ENCODE measurements around the gene CADM1.
A peak's percentile ranks its signal among the peaks of the same experiment; 100 is the strongest.

CADM1 gene

GRCh38 chr11:115244758-115245157 lies 259.5 kb downstream of the CADM1 start:
- no peak overlapping the region for H3K27ac ChIP-seq (ENCODE audit: low read depth, low read length)
- no peak overlapping the region for H3K4me3 ChIP-seq (ENCODE audit: low read depth, low read length)
- H3K4me1 ChIP-seq (ENCODE audit: control insufficient read depth, insufficient read depth, low read length), result no peaks in the 10 kb centered on the region
- no peaks in the 10 kb centered on the region for H3K36me3 ChIP-seq (ENCODE audit: control insufficient read depth, insufficient read depth, low read length)
- no peaks in the 10 kb centered on the region for H3K27me3 ChIP-seq (ENCODE audit: control insufficient read depth, insufficient read depth, low read length)
- no peaks in the 10 kb centered on the region for H3K9me3 ChIP-seq (ENCODE audit: control insufficient read depth, insufficient read depth, low read length)
- H3K9ac ChIP-seq (ENCODE audit: low read depth, low read length), result no peak overlapping the region

DNA sequence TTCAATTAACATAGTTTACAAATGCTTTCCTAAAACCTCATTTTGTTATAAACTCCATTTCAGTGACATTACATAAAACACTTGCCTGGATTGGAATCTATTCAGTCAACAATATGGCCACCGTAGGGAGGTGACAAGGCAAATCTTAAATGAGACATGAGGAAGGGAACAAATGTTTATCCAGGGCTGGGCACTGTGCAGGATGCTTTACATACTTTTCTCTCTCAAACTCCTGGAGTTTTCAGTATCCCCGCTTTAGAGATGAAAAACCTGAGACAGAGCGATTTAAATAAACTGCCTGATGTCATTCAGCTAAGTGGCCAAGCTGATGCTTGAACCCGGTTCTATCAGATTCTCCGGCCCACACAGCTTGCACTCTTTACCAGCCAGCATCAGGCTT lies 259.9 kb downstream of the CADM1 start:
- Histone ChIP-seq H3K4me1 (ENCODE audit: control insufficient read depth, insufficient read depth, low read length) (no peaks in the 10 kb centered on the region), H3K4me3 (ENCODE audit: low read depth, low read length) (no peak overlapping the region), H3K27me3 (ENCODE audit: control insufficient read depth, insufficient read depth, low read length) (no peaks in the 10 kb centered on the region), H3K27ac (ENCODE audit: low read depth, low read length) (no peak overlapping the region), H3K9ac (ENCODE audit: low read depth, low read length) (no peak overlapping the region), H3K9me3 (ENCODE audit: control insufficient read depth, insufficient read depth, low read length) (no peaks in the 10 kb centered on the region), H3K36me3 (ENCODE audit: control insufficient read depth, insufficient read depth, low read length) (no peaks in the 10 kb centered on the region)

- Histone ChIP-seq H3K4me3 (ENCODE audit: low read depth, low read length) (no peak overlapping the region), H3K9ac (ENCODE audit: low read depth, low read length) (no peak overlapping the region), H3K27me3 (ENCODE audit: control insufficient read depth, insufficient read depth, low read length) (no peaks in the 10 kb centered on the region), H3K27ac (ENCODE audit: low read depth, low read length) (no peak overlapping the region), H3K9me3 (ENCODE audit: control insufficient read depth, insufficient read depth, low read length) (no peaks in the 10 kb centered on the region), H3K4me1 (ENCODE audit: control insufficient read depth, insufficient read depth, low read length) (no peaks in the 10 kb centered on the region), H3K36me3 (ENCODE audit: control insufficient read depth, insufficient read depth, low read length) (no peaks in the 10 kb centered on the region)
Observed at GRCh38 chr11:115242982-115243381, 261.2 kb downstream of the CADM1 start.

- H3K9ac ChIP-seq (ENCODE audit: low read depth, low read length), result no peak overlapping the region
Observed at GRCh38 chr11:115241899-115242298, 262.3 kb downstream of the CADM1 start.

GRCh38 chr11:115238791-115239190 lies 265.4 kb downstream of the CADM1 start:
- no peaks in the 10 kb centered on the region for H3K4me1 ChIP-seq (ENCODE audit: control insufficient read depth, insufficient read depth, low read length)
- H3K9me3 ChIP-seq (ENCODE audit: control insufficient read depth, insufficient read depth, low read length), result no peaks in the 10 kb centered on the region
- H3K27ac ChIP-seq (ENCODE audit: low read depth, low read length), result no peak overlapping the region
- H3K4me3 ChIP-seq (ENCODE audit: low read depth, low read length), result no peak overlapping the region
- H3K36me3 ChIP-seq (ENCODE audit: control insufficient read depth, insufficient read depth, low read length), result no peaks in the 10 kb centered on the region
- H3K9ac ChIP-seq (ENCODE audit: low read depth, low read length), result no peak overlapping the region
- H3K27me3 ChIP-seq (ENCODE audit: control insufficient read depth, insufficient read depth, low read length), result no peaks in the 10 kb centered on the region

More at GRCh38 chr11:115241899-115242298, 262.3 kb downstream of the CADM1 start:
- H3K4me1 ChIP-seq (ENCODE audit: control insufficient read depth, insufficient read depth, low read length), result no peaks in the 10 kb centered on the region
- H3K9me3 ChIP-seq (ENCODE audit: control insufficient read depth, insufficient read depth, low read length), result no peaks in the 10 kb centered on the region
- no peaks in the 10 kb centered on the region for H3K36me3 ChIP-seq (ENCODE audit: control insufficient read depth, insufficient read depth, low read length)
- no peak overlapping the region for H3K27ac ChIP-seq (ENCODE audit: low read depth, low read length)
- H3K27me3 ChIP-seq (ENCODE audit: control insufficient read depth, insufficient read depth, low read length), result no peaks in the 10 kb centered on the region
- H3K4me3 ChIP-seq (ENCODE audit: low read depth, low read length), result no peak overlapping the region

DNA sequence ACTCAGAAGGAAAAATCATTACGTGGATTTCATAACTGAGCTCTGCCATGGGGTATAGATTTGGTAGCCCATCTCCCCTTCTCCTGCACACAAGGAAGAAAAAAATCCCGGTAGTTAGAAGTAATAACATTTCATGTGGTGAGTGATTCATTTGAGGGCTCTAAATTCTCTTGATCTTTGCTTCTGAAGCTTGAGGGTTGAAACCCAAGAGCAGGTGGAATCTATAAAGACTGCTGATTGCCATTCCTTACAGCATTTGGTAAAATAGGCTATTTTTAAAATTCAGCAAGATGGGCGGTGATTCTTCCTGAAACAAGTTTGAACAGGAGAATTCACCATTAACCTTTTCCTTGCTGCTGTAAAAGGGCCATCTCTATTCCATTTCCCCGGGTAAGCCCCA lies 266.1 kb downstream of the CADM1 start:
- Histone ChIP-seq H3K9me3 (ENCODE audit: control insufficient read depth, insufficient read depth, low read length) (no peaks in the 10 kb centered on the region), H3K27me3 (ENCODE audit: control insufficient read depth, insufficient read depth, low read length) (no peaks in the 10 kb centered on the region), H3K27ac (ENCODE audit: low read depth, low read length) (no peak overlapping the region), H3K36me3 (ENCODE audit: control insufficient read depth, insufficient read depth, low read length) (no peaks in the 10 kb centered on the region), H3K4me1 (ENCODE audit: control insufficient read depth, insufficient read depth, low read length) (no peaks in the 10 kb centered on the region), H3K4me3 (ENCODE audit: low read depth, low read length) (no peak overlapping the region), H3K9ac (ENCODE audit: low read depth, low read length) (no peak overlapping the region)

- Histone ChIP-seq H3K9ac (ENCODE audit: low read depth, low read length) (no peak overlapping the region), H3K4me3 (ENCODE audit: low read depth, low read length) (no peak overlapping the region)
Observed at GRCh38 chr11:115237578-115237977, 266.6 kb downstream of the CADM1 start.

DNA sequence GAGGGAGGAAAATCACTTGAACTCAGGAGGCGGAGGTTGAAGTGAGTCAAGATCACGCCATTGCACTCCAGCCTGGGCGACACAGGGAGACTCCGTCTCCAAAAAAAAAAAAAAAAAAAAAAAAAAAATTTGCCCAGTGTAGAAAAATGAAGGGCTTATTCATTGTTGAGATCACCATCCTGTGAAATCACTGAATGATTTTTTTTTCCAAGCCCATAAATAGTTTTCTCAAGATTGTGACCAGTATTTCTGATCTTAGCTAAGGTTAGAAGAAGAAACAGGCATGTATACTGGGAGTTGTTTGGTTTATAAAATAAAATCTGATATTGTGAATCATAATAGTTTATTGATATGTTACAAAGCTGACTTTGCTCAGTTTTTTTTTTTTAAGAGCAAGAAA lies 269.4 kb downstream of the CADM1 start:
- Histone ChIP-seq H3K36me3 (ENCODE audit: control insufficient read depth, insufficient read depth, low read length) (no peaks in the 10 kb centered on the region), H3K4me1 (ENCODE audit: control insufficient read depth, insufficient read depth, low read length) (no peaks in the 10 kb centered on the region), H3K27ac (ENCODE audit: low read depth, low read length) (no peak overlapping the region)

More at GRCh38 chr11:115237578-115237977, 266.6 kb downstream of the CADM1 start:
- Histone ChIP-seq H3K36me3 (ENCODE audit: control insufficient read depth, insufficient read depth, low read length) (no peaks in the 10 kb centered on the region), H3K27me3 (ENCODE audit: control insufficient read depth, insufficient read depth, low read length) (no peaks in the 10 kb centered on the region), H3K9me3 (ENCODE audit: control insufficient read depth, insufficient read depth, low read length) (no peaks in the 10 kb centered on the region), H3K4me1 (ENCODE audit: control insufficient read depth, insufficient read depth, low read length) (no peaks in the 10 kb centered on the region), H3K27ac (ENCODE audit: low read depth, low read length) (no peak overlapping the region)

GRCh38 chr11:115226556-115226955 lies 277.7 kb downstream of the CADM1 start:
- H3K9ac ChIP-seq (ENCODE audit: low read depth, low read length), result peak overlapping the region; percentile 25; the same call in 1 of the 2 replicates
- H3K36me3 ChIP-seq (ENCODE audit: control insufficient read depth, insufficient read depth, low read length), result no peaks in the 10 kb centered on the region

More for the DNA sequence above, 269.4 kb downstream of the CADM1 start:
- Histone ChIP-seq H3K4me3 (ENCODE audit: low read depth, low read length) (no peak overlapping the region), H3K9me3 (ENCODE audit: control insufficient read depth, insufficient read depth, low read length) (no peaks in the 10 kb centered on the region), H3K27me3 (ENCODE audit: control insufficient read depth, insufficient read depth, low read length) (no peaks in the 10 kb centered on the region), H3K9ac (ENCODE audit: low read depth, low read length) (no peak overlapping the region)

GRCh38 chr11:115224551-115224950 lies 279.7 kb downstream of the CADM1 start:
- H3K4me3 ChIP-seq (ENCODE audit: low read depth, low read length), result no peak overlapping the region
- no peaks in the 10 kb centered on the region for H3K36me3 ChIP-seq (ENCODE audit: control insufficient read depth, insufficient read depth, low read length)
- H3K9me3 ChIP-seq (ENCODE audit: control insufficient read depth, insufficient read depth, low read length), result no peaks in the 10 kb centered on the region
- no peak overlapping the region for H3K9ac ChIP-seq (ENCODE audit: low read depth, low read length)
- no peaks in the 10 kb centered on the region for H3K27me3 ChIP-seq (ENCODE audit: control insufficient read depth, insufficient read depth, low read length)
- peaks cover 58% of the 10 kb centered on the region for H3K4me1 ChIP-seq (ENCODE audit: control insufficient read depth, insufficient read depth, low read length)
- no peak overlapping the region for H3K27ac ChIP-seq (ENCODE audit: low read depth, low read length)

More at GRCh38 chr11:115226556-115226955, 277.7 kb downstream of the CADM1 start:
- no peak overlapping the region for H3K4me3 ChIP-seq (ENCODE audit: low read depth, low read length)
- H3K4me1 ChIP-seq (ENCODE audit: control insufficient read depth, insufficient read depth, low read length), result peaks cover 56% of the 10 kb centered on the region
- no peaks in the 10 kb centered on the region for H3K27me3 ChIP-seq (ENCODE audit: control insufficient read depth, insufficient read depth, low read length)
- peak overlapping the region; percentile 95 for H3K27ac ChIP-seq (ENCODE audit: low read depth, low read length)
- no peaks in the 10 kb centered on the region for H3K9me3 ChIP-seq (ENCODE audit: control insufficient read depth, insufficient read depth, low read length)

GRCh38 chr11:115222863-115223530 lies 281.2 kb downstream of the CADM1 start:
- Histone ChIP-seq H3K9ac (ENCODE audit: low read depth, low read length) (no peak overlapping the region), H3K36me3 (ENCODE audit: control insufficient read depth, insufficient read depth, low read length) (no peaks in the 10 kb centered on the region), H3K27me3 (ENCODE audit: control insufficient read depth, insufficient read depth, low read length) (no peaks in the 10 kb centered on the region), H3K4me3 (ENCODE audit: low read depth, low read length) (no peak overlapping the region), H3K4me1 (ENCODE audit: control insufficient read depth, insufficient read depth, low read length) (peaks cover 58% of the 10 kb centered on the region), H3K27ac (ENCODE audit: low read depth, low read length) (peak overlapping the region; percentile 95), H3K9me3 (ENCODE audit: control insufficient read depth, insufficient read depth, low read length) (no peaks in the 10 kb centered on the region)
